NB4 (cell line): ENCODE data around the gene LRP6.
"Not testable (repeated sequence)": the region's sequence is repeated elsewhere in the genome, so short reads cannot be mapped to it uniquely, and the experiment has no call there.

Source experiments
- DNase-seq: peaks from one replicate; pipeline ENCODE4 v3.0.0; 2010; ENCODE audit warnings: low read depth
- H3K4me3 ChIP-seq: one replicate; pipeline ENCODE4 v1.5.1; 2011; ENCODE audit warnings: mild to moderate bottlenecking, low read depth, low read length, moderate library complexity
- CTCF ChIP-seq: IDR thresholded peaks from one replicate; pipeline ENCODE4 v1.5.1; 2012; ENCODE audit warnings: low read depth, low read length
- MAX ChIP-seq: IDR thresholded peaks from 2 replicates; pipeline ENCODE4 v1.6.1; 2011; ENCODE audit warnings: low read depth, low read length
- MYC ChIP-seq: IDR thresholded peaks from 2 replicates; pipeline ENCODE4 v1.6.1; 2011; ENCODE audit warnings: low read depth, low read length
- POLR2A ChIP-seq: IDR thresholded peaks from 2 replicates; pipeline ENCODE4 v1.6.1; 2011; ENCODE audit warnings: mild to moderate bottlenecking; ENCODE audit not compliant: insufficient read length; ENCODE audit errors: extremely low read depth

Gene LRP6

GRCh38 chr12:12147111-12147510, 119.7 kb downstream of the LRP6 start:
- DNase-seq = no peak
- TF ChIP-seq MAX (no peak), CTCF (no peak), POLR2A (no peak), MYC (no peak)
- no peak overlapping the region for H3K4me3 ChIP-seq

GRCh38 chr12:12144531-12144930, 122.3 kb downstream of the LRP6 start:
- DNase-seq = not testable (repeated sequence)

GRCh38 chr12:12141000-12141399, 125.8 kb downstream of the LRP6 start:
- TF ChIP-seq POLR2A = no peak
- TF ChIP-seq MYC = no peak
- no peak for TF ChIP-seq MAX
- TF ChIP-seq CTCF = no peak
- no peak for DNase-seq
- H3K4me3 ChIP-seq = no peak overlapping the region

More at GRCh38 chr12:12144531-12144930, 122.3 kb downstream of the LRP6 start:
- not testable (repeated sequence) for H3K4me3 ChIP-seq

GRCh38 chr12:12138203-12139154, 128.4 kb downstream of the LRP6 start:
- H3K4me3 ChIP-seq = no peak overlapping the region
- TF ChIP-seq CTCF (no peak), MYC (no peak), POLR2A (no peak), MAX (no peak)

GRCh38 chr12:12133785-12134184, 133.1 kb downstream of the LRP6 start:
- no peak overlapping the region for H3K4me3 ChIP-seq
- TF ChIP-seq POLR2A = no peak
- TF ChIP-seq CTCF = no peak
- no peak for TF ChIP-seq MYC
- no peak for TF ChIP-seq MAX
- DNase-seq = no peak

More at GRCh38 chr12:12138203-12139154, 128.4 kb downstream of the LRP6 start:
- no peak for DNase-seq

GRCh38 chr12:12133259-12133658, 133.6 kb downstream of the LRP6 start:
- no peak overlapping the region for H3K4me3 ChIP-seq
- TF ChIP-seq MYC (no peak), MAX (no peak), CTCF (no peak), POLR2A (no peak)
- DNase-seq = no peak
